ENCODE data around the gene MEGF11.

MEGF11 gene

DNA sequence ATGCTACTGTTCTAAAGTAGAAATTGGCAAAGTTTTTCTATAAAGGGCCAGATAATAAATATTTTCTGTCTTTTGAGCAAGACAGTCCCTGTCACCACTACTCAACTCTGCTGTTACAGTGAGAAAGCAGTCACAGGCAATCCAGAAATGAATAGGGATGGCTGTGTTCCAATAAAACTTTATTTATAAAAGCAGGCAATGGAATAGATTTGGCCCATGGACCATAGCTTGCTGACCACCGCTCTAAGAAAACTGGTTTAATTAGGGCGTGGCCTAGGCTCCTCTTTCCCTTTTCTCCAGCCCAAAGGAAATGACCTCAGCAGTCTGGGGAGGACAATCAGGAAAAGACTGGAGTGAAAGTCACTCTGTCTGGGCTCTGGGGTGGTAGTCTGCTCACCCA, 183.8 kb downstream of the MEGF11 start:
- Histone ChIP-seq H3K27me3 (ENCODE audit: control insufficient read depth, insufficient read depth, low read length) (no peaks in the 10 kb centered on the region), H3K9ac (ENCODE audit: low read depth, low read length) (no peak overlapping the region), H3K4me1 (ENCODE audit: control insufficient read depth, insufficient read depth, low read length) (peaks cover 18% of the 10 kb centered on the region), H3K36me3 (ENCODE audit: control insufficient read depth, insufficient read depth, low read length) (no peaks in the 10 kb centered on the region), H3K9me3 (ENCODE audit: control insufficient read depth, insufficient read depth, low read length) (no peaks in the 10 kb centered on the region), H3K4me3 (ENCODE audit: low read depth, low read length) (no peak overlapping the region)

DNA sequence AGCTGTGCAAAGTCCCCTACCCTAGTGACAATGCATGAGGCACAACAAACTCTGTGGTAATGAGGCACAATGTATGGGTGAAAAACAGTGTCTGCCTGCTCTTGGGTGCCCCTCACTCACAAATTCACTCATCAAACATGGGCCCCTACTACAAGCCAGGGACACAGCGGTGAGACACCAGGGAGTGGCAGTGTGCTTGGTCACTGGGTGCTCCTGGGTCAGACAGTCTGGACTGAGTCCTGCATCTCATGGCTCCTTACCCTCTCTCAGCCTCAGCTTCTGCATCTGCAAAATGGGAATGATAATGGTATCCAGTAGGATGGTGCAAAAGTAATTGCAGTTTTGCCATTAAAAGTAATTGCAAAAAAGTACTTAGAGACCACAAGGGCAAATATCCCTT, 184.7 kb downstream of the MEGF11 start:
- Histone ChIP-seq H3K9me3 (ENCODE audit: control insufficient read depth, insufficient read depth, low read length) (no peaks in the 10 kb centered on the region), H3K27me3 (ENCODE audit: control insufficient read depth, insufficient read depth, low read length) (no peaks in the 10 kb centered on the region), H3K4me3 (ENCODE audit: low read depth, low read length) (no peak overlapping the region), H3K9ac (ENCODE audit: low read depth, low read length) (no peak overlapping the region), H3K36me3 (ENCODE audit: control insufficient read depth, insufficient read depth, low read length) (no peaks in the 10 kb centered on the region), H3K4me1 (ENCODE audit: control insufficient read depth, insufficient read depth, low read length) (peaks cover 18% of the 10 kb centered on the region)

DNA sequence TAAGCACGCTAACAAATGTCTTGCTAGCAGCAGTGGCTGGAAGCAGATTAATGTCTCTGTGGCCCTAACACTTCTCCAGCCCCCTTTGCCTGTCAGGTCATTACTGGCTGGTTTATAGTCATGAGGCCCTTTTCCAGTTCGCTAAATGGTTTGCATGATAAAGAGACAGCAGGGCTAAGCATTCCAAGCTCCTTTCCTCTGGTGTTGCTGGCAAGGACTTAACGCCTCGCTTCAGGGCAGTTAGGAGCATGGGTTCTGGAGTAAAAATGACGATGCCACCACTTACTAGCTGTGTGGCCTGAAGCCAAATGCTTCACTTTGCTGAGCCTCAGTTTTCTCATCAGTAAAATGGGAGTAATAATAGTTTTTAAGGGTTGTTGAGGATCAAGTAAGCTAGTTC, 185.9 kb downstream of the MEGF11 start:
- Histone ChIP-seq H3K9me3 (ENCODE audit: control insufficient read depth, insufficient read depth, low read length) (no peaks in the 10 kb centered on the region), H3K4me1 (ENCODE audit: control insufficient read depth, insufficient read depth, low read length) (peaks cover 18% of the 10 kb centered on the region), H3K36me3 (ENCODE audit: control insufficient read depth, insufficient read depth, low read length) (no peaks in the 10 kb centered on the region), H3K4me3 (ENCODE audit: low read depth, low read length) (no peak overlapping the region), H3K27me3 (ENCODE audit: control insufficient read depth, insufficient read depth, low read length) (no peaks in the 10 kb centered on the region), H3K9ac (ENCODE audit: low read depth, low read length) (no peak overlapping the region)

DNA sequence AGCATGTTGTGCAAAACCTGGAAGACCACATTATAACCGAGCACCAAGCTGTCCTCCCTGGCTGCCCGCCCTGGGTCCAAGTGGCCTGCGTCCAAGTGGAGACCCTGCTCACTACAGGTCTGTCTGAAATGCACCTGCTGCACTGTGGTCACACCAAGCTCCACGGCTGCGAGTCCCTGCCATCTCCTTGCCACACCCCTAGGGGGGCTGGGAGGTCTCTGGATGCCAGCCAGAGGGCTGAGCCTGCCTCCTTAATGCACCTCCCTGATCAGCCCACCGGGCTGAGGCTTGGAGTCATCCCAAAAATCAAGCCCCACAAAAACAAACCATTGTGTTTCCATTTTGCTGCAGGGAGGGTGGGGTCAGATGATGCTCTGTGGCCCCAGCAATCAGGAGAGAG, 187.1 kb downstream of the MEGF11 start:
- Histone ChIP-seq H3K36me3 (ENCODE audit: control insufficient read depth, insufficient read depth, low read length) (no peaks in the 10 kb centered on the region), H3K4me1 (ENCODE audit: control insufficient read depth, insufficient read depth, low read length) (peaks cover 18% of the 10 kb centered on the region), H3K4me3 (ENCODE audit: low read depth, low read length) (no peak overlapping the region), H3K27me3 (ENCODE audit: control insufficient read depth, insufficient read depth, low read length) (no peaks in the 10 kb centered on the region), H3K9ac (ENCODE audit: low read depth, low read length) (no peak overlapping the region), H3K9me3 (ENCODE audit: control insufficient read depth, insufficient read depth, low read length) (no peaks in the 10 kb centered on the region)

DNA sequence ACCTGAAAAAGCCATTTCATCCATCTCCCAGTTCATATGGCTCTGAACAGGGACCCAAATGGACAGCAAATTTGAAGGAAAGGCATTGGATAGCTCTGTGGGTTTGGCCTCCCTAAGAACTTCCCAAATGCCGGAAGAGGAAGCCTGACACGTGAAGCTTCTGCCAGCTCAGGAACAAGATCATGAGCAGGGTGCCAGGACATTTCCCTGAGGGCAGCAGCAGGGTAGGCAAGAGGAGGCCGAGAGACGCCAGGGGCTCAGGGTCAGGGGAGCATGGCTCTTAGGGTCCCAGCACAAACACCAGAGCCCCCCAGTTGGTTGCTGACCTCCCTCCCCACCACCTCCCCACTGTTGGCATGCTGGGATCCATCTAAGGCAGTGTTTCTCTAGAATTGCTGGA, 187.5 kb downstream of the MEGF11 start:
- H3K9me3 ChIP-seq (ENCODE audit: control insufficient read depth, insufficient read depth, low read length): no peaks in the 10 kb centered on the region
- no peaks in the 10 kb centered on the region for H3K27me3 ChIP-seq (ENCODE audit: control insufficient read depth, insufficient read depth, low read length)
- H3K36me3 ChIP-seq (ENCODE audit: control insufficient read depth, insufficient read depth, low read length): no peaks in the 10 kb centered on the region
- H3K4me1 ChIP-seq (ENCODE audit: control insufficient read depth, insufficient read depth, low read length): peaks cover 18% of the 10 kb centered on the region
- H3K4me3 ChIP-seq (ENCODE audit: low read depth, low read length): no peak overlapping the region
- H3K9ac ChIP-seq (ENCODE audit: low read depth, low read length): no peak overlapping the region

DNA sequence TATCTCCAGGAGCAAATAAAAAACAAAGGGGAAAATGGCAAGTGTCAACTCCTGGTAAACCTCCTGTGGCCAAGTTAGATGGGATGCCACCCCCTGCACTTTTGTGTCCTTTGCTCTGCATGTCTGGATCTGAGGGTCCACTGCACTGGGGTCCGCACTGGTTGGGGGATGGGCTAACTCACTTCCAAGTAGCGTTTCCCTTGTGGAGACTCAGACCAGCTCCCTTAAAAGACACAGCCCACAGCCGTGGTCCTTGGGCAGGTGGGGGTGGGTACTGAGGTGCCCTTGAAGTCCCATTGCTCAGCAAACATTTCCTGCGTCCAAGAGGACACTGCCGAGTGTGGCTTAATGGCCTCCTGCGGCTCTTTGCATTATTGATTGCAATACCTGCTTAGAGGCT, 188.2 kb downstream of the MEGF11 start:
- no peaks in the 10 kb centered on the region for H3K9me3 ChIP-seq (ENCODE audit: control insufficient read depth, insufficient read depth, low read length)
- H3K9ac ChIP-seq (ENCODE audit: low read depth, low read length): no peak overlapping the region
- peaks cover 18% of the 10 kb centered on the region for H3K4me1 ChIP-seq (ENCODE audit: control insufficient read depth, insufficient read depth, low read length)
- no peaks in the 10 kb centered on the region for H3K27me3 ChIP-seq (ENCODE audit: control insufficient read depth, insufficient read depth, low read length)
- H3K4me3 ChIP-seq (ENCODE audit: low read depth, low read length): no peak overlapping the region
- H3K36me3 ChIP-seq (ENCODE audit: control insufficient read depth, insufficient read depth, low read length): no peaks in the 10 kb centered on the region

DNA sequence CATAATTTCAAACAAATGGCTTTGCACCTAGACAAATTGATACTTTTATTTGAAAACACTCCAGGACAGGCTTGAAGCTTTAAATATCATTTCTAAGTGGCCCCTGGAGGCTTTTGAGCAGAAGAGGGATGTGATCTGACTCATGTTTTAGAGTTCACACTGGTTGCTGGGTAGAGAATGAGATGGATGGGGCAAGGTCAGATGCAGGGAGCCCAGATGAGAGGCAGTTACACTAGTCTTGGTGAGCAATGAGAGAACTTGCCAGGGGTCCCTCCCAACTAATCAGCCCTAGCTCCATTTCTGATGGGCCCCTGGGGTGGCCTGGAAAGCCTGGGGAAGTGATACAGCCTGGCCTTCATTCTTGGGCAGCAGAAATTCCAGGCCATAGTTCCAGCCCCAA, 190.4 kb downstream of the MEGF11 start:
- Histone ChIP-seq H3K4me3 (ENCODE audit: low read depth, low read length) (no peak overlapping the region), H3K4me1 (ENCODE audit: control insufficient read depth, insufficient read depth, low read length) (peaks cover 16% of the 10 kb centered on the region), H3K9ac (ENCODE audit: low read depth, low read length) (no peak overlapping the region), H3K36me3 (ENCODE audit: control insufficient read depth, insufficient read depth, low read length) (no peaks in the 10 kb centered on the region), H3K9me3 (ENCODE audit: control insufficient read depth, insufficient read depth, low read length) (no peaks in the 10 kb centered on the region), H3K27me3 (ENCODE audit: control insufficient read depth, insufficient read depth, low read length) (no peaks in the 10 kb centered on the region)

DNA sequence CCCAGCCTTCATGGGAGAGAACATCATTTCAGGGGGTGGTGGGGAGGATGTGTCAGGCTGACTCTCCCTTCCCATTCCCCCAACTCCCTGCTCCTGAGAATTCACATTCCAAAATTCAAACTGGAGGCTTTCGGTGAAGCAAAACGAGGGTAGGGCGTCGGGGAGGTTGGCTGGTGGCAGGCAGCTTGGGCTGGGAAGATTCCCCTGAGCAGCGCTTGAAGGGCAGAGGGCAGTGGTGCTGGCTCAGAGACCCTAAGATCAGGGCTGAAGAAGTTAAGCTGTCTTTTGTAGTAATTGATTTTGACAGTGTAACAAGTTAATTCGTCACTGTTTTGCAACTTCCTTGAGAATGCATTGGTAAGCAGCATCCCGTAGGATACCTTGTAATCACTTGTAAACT, 196.5 kb downstream of the MEGF11 start:
- H3K27me3 ChIP-seq (ENCODE audit: control insufficient read depth, insufficient read depth, low read length): no peaks in the 10 kb centered on the region
- H3K4me3 ChIP-seq (ENCODE audit: low read depth, low read length): no peak overlapping the region
- peaks cover 3% of the 10 kb centered on the region for H3K4me1 ChIP-seq (ENCODE audit: control insufficient read depth, insufficient read depth, low read length)
- H3K9ac ChIP-seq (ENCODE audit: low read depth, low read length): no peak overlapping the region
- no peaks in the 10 kb centered on the region for H3K36me3 ChIP-seq (ENCODE audit: control insufficient read depth, insufficient read depth, low read length)
- H3K9me3 ChIP-seq (ENCODE audit: control insufficient read depth, insufficient read depth, low read length): no peaks in the 10 kb centered on the region

DNA sequence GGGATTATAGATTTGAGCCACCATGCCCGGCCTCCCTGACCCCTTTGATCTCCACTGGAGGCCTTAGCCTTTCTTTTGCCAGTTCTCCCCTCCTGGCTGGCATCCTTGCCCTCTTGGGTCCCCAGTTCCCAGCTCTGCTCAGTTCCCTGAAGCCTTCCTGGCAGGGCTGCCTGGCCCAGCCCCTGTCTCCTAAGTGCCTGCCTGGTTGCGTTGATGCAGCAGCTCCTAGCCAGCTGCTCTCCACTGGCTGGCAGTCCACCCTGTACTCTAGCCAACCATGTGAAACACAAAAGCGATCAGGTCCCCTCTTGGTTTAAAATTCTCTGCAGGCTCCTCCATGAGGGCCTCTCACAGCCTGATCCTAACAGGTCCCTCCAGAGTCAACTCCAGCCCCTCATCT, 199.6 kb downstream of the MEGF11 start:
- peaks cover 3% of the 10 kb centered on the region for H3K4me1 ChIP-seq (ENCODE audit: control insufficient read depth, insufficient read depth, low read length)
- H3K27me3 ChIP-seq (ENCODE audit: control insufficient read depth, insufficient read depth, low read length): no peaks in the 10 kb centered on the region
- no peak overlapping the region for H3K9ac ChIP-seq (ENCODE audit: low read depth, low read length)
- H3K36me3 ChIP-seq (ENCODE audit: control insufficient read depth, insufficient read depth, low read length): no peaks in the 10 kb centered on the region
- H3K9me3 ChIP-seq (ENCODE audit: control insufficient read depth, insufficient read depth, low read length): no peaks in the 10 kb centered on the region
- no peak overlapping the region for H3K4me3 ChIP-seq (ENCODE audit: low read depth, low read length)

DNA sequence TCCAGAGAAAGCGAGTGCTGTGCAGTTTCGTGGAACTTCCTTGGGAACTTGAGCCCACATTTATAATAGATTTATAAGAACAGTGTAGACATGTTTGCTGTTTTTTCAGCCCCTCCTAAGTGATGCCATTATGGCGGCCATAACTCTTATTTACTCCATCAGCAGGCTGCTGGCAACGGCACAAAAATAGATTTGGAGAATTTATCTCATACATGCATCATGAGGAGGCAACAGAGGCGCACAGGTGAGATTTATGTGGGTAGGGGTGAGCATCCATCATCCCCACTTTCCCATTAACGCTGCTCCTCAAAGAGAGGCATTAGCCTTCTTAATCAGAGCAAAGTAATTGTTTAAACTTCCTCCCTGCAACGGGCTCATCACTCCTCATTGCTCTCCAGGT, 201.7 kb downstream of the MEGF11 start:
- Histone ChIP-seq H3K9ac (ENCODE audit: low read depth, low read length) (no peak overlapping the region), H3K27me3 (ENCODE audit: control insufficient read depth, insufficient read depth, low read length) (no peaks in the 10 kb centered on the region), H3K4me3 (ENCODE audit: low read depth, low read length) (no peak overlapping the region), H3K9me3 (ENCODE audit: control insufficient read depth, insufficient read depth, low read length) (no peaks in the 10 kb centered on the region), H3K36me3 (ENCODE audit: control insufficient read depth, insufficient read depth, low read length) (no peaks in the 10 kb centered on the region), H3K4me1 (ENCODE audit: control insufficient read depth, insufficient read depth, low read length) (no peaks in the 10 kb centered on the region)

DNA sequence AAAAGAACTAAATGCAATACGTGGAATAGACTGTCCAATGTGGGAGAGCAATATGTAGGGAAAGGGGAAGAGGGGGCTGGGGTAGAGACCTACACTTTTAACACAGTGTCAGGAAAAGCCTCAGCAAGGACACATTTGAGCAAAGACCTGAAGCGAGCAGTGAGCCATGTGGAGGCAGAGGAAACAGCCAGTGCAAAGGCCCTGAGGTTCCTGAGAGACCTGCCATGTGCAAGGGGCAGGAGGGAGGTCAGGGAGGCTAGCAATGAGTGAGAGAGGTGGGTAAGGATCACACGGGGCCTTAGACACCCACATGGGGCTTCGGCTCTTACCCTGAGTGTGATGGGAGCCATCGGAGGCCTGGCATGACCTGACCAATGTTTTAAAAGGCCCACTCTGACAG, 203.3 kb downstream of the MEGF11 start:
- H3K4me3 ChIP-seq (ENCODE audit: low read depth, low read length): no peak overlapping the region
- H3K9me3 ChIP-seq (ENCODE audit: control insufficient read depth, insufficient read depth, low read length): no peaks in the 10 kb centered on the region
- H3K9ac ChIP-seq (ENCODE audit: low read depth, low read length): no peak overlapping the region
- no peaks in the 10 kb centered on the region for H3K4me1 ChIP-seq (ENCODE audit: control insufficient read depth, insufficient read depth, low read length)
- H3K27me3 ChIP-seq (ENCODE audit: control insufficient read depth, insufficient read depth, low read length): no peaks in the 10 kb centered on the region
- H3K36me3 ChIP-seq (ENCODE audit: control insufficient read depth, insufficient read depth, low read length): no peaks in the 10 kb centered on the region

DNA sequence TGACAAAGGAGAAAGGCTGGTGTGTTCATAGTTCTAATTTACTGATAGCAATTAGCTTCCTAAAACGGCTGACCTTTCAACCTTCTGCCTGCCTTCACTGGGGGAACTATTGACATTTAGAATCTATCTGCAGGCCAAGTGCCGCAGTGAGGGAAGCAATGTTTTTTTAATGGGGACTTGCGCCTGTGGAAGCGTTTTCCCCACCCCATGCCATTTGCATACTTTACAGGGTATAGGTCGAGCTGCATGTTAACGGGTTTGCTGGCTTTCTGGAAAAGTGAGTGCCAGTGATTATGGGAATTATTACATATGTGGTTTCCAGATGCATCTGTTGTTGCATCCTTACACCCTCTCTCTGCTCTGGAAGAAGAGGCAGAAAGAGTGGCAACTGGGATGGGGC, 204.2 kb downstream of the MEGF11 start:
- H3K4me1 ChIP-seq (ENCODE audit: control insufficient read depth, insufficient read depth, low read length): no peaks in the 10 kb centered on the region
- no peaks in the 10 kb centered on the region for H3K27me3 ChIP-seq (ENCODE audit: control insufficient read depth, insufficient read depth, low read length)
- H3K9me3 ChIP-seq (ENCODE audit: control insufficient read depth, insufficient read depth, low read length): no peaks in the 10 kb centered on the region
- no peak overlapping the region for H3K9ac ChIP-seq (ENCODE audit: low read depth, low read length)
- no peaks in the 10 kb centered on the region for H3K36me3 ChIP-seq (ENCODE audit: control insufficient read depth, insufficient read depth, low read length)
- no peak overlapping the region for H3K4me3 ChIP-seq (ENCODE audit: low read depth, low read length)
